Testis (tissue), 2 donors: Measurements from ENCODE around the gene RNF187.

Experiments used
- CTCF ChIP-seq, 3 experiments: fragments of 450-650 bp in 2 of 3; fragments of 200-600 bp in 1 of 3; sonication (generic) in 1 of 3; IDR thresholded peaks; one replicate each; pipeline ENCODE4 v1.5.1; 2016 to 2019; ENCODE audit warnings: antibody characterized with exemption in 3 of 3, mild to moderate bottlenecking in 2 of 3, moderate library complexity in 1 of 3
- POLR2A ChIP-seq: fragments of 450-650 bp; IDR thresholded peaks from one replicate; pipeline ENCODE4 v1.6.1; 2017; ENCODE audit warnings: antibody characterized with exemption, mild to moderate bottlenecking, moderate library complexity

GRCh38 chr1:228437424-228437962, 49.7 kb upstream of the RNF187 start:
- TF ChIP-seq CTCF (IDR thresholded peaks at IDR 0.05), result no peak
- TF ChIP-seq POLR2A, result no peak
